Activated CD4-positive, alpha-beta T cell treated with anti-CD3 and anti-CD28 coated beads, Interleukin-2, amount 10 ng/mL, durations not matched to agents 7 days and 5 days (primary cell): ENCODE data around the gene CCHCR1. TPM values are rescaled to one million over a fixed set of nuclear protein-coding genes. Genes with fewer than 3 reads are reported as not detected.

Source experiments
- CTCF ChIA-PET: fragments of 350-600 bp; sonication (Branson Sonifier 250); formaldehyde crosslinking; loops from one replicate; lab custom pipeline; 2021; ENCODE audit warnings: antibody characterized with exemption; lab: Charles Lee
- POLR2A ChIA-PET: fragments of 350-600 bp; sonication (Branson Sonifier 250); formaldehyde crosslinking; loops from one replicate; lab custom pipeline; 2021; ENCODE audit warnings: antibody characterized with exemption; lab: Charles Lee
- DNase-seq: peaks from one replicate; pipeline ENCODE4 v3.0.0-alpha.2; 2020
- H3K27ac Mint-ChIP-seq: one replicate; pipeline ENCODE4 v1.8.0; 2021; ENCODE audit warnings: mild to moderate bottlenecking, moderate library complexity, mixed read lengths
- H3K27me3 Mint-ChIP-seq: one replicate; pipeline ENCODE4 v1.8.0; 2021; ENCODE audit warnings: mixed read lengths
- H3K36me3 Mint-ChIP-seq: one replicate; pipeline ENCODE4 v1.8.0; 2021; ENCODE audit warnings: low read depth, mixed read lengths
- H3K4me1 Mint-ChIP-seq: one replicate; pipeline ENCODE4 v1.8.0; 2021; ENCODE audit warnings: mixed read lengths
- H3K4me3 Mint-ChIP-seq: one replicate; pipeline ENCODE4 v1.8.0; 2021; ENCODE audit warnings: mild to moderate bottlenecking, moderate library complexity, mixed read lengths
- H3K9me3 Mint-ChIP-seq: one replicate; pipeline ENCODE4 v1.8.0; 2021; ENCODE audit warnings: mixed read lengths
- total RNA-seq, 2 experiments: library from RNA; stranded (reverse); gene quantifications; one replicate each; pipeline ENCODE4 v1.2.3, GENCODE V29; 2021

CCHCR1 gene
- total RNA-seq, 2 experiments from 2014 or later: 43.4 to 44.7 TPM

DNA sequence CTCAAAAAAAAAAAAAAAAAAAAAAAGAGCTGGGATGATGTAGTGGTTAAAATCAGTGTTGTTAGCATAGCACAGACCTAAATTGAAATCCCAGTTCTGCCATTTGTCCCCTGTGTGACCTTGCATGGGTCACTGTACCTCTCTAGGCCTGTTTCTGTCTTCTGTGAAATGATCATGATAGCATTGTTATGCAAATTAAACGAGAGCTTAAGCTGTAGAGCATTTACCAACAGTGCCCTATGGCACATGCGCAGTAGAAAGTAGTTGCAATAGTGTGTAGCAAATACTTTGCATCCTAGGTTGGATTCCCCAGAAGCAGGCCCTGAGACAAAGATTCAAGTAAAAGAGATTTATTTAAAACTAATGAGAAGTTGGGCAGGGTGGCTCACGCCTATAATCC, 26.0 kb downstream of the CCHCR1 start:
- peaks cover 13% of the 10 kb centered on the region for H3K27me3 Mint-ChIP-seq
- no peak for DNase-seq
- POLR2A ChIA-PET: no interaction called here
- H3K4me3 Mint-ChIP-seq: no peak overlapping the region
- no peak overlapping the region for H3K27ac Mint-ChIP-seq
- H3K36me3 Mint-ChIP-seq: no peaks in the 10 kb centered on the region
- H3K9me3 Mint-ChIP-seq: no peaks in the 10 kb centered on the region
- CTCF ChIA-PET: interaction anchor here (1.5 kb wide), 1 partner anchor 19 kb away, joined by 4 read pairs; the partner anchor contains the start of gene C6orf15
- no peaks in the 10 kb centered on the region for H3K4me1 Mint-ChIP-seq

DNA sequence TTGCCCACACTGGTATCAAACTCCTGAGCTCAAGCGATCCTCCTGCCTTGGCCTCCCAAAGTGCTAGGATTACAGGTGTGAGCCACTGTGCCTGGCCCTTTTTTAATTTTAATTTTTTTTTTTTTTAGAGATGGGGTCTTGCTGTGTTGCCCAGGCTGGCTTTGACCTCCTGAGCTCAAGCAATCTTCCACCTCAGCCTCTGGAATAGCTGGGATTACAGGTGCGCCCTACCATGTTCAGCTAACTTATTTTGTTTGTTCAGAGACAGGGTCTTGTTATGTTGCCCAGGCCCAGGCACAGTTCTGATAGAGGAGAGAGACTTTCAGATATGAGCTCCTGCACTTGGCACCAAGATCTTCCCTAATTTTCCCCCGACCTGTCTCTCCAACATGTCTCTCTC, 26.9 kb downstream of the CCHCR1 start:
- Mint-ChIP-seq H3K9me3 (no peaks in the 10 kb centered on the region), H3K36me3 (no peaks in the 10 kb centered on the region), H3K27me3 (peaks cover 13% of the 10 kb centered on the region), H3K4me1 (no peaks in the 10 kb centered on the region), H3K27ac (no peak overlapping the region), H3K4me3 (no peak overlapping the region)
- ChIA-PET POLR2A (interaction anchor here (0.5 kb wide), 1 partner anchor 178 kb away, joined by 3 read pairs; no protein-coding TSS in a partner anchor), CTCF (interaction anchor here (0.7 to 1.9 kb wide), 5 partner anchors 14 to 236 kb away, joined by 3 to 11 read pairs (median 4); no protein-coding TSS in a partner anchor)
- DNase-seq: no peak

DNA sequence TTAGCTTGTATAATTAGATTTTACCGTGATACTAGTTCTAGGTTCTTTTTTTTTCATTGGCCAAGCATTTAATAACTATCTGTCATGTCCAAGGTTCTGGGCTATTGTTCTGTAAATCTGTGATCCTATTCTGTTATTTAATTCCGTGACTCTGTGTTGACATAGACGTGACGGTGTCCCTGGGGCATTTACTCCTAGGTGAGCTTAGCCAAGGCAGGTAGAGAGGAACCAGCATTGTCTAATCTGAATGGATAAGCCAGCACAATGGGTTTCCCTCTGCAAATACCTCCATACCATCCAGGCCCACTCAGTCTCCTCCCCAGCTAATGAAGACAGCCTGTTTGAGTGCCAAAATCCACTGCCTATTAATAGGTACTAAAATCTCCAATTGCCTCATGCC, 28.5 kb downstream of the CCHCR1 start:
- Mint-ChIP-seq H3K9me3 (no peaks in the 10 kb centered on the region), H3K4me1 (no peaks in the 10 kb centered on the region), H3K4me3 (no peak overlapping the region), H3K27ac (no peak overlapping the region), H3K36me3 (no peaks in the 10 kb centered on the region), H3K27me3 (peaks cover 13% of the 10 kb centered on the region)
- ChIA-PET CTCF (interaction anchor here (0.7 to 1.9 kb wide), 7 partner anchors 8 to 392 kb away, joined by 3 to 11 read pairs (median 3); no protein-coding TSS in a partner anchor), POLR2A (no interaction called here)
- DNase-seq: no peak

DNA sequence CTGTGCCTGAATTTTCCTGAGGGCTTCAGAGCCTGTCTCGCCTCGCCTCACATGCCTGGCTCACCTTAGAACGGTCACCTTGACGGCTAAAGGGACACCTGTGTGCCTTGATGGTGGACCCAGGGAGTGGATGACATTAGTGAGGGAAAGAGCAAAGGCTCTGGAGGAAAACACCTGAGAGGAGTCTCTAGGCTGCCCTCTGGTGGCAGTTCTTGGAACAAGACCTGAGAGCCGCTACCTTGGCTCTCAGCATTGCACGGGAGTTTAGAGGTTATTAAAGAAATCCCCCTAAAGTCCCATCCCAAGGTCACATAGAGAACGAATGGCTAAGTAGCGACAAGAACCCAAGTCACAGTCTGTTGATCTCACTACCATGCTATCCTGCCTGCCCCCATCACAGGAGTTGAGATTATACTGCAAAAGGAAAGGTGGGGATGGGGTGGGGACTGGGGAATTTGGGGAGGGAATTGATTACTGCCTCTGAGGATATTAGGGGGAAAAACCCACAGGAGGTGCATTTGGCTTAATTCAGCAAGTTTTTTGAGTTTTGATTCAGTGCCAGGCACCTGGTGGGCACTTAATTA, 29.4 kb downstream of the CCHCR1 start:
- ChIA-PET CTCF (interaction anchor here (0.7 to 1.6 kb wide), 4 partner anchors 13 to 392 kb away, joined by 3 to 4 read pairs (median 3); no protein-coding TSS in a partner anchor), POLR2A (no interaction called here)
- H3K4me1 Mint-ChIP-seq: no peaks in the 10 kb centered on the region
- H3K27ac Mint-ChIP-seq: no peak overlapping the region
- H3K36me3 Mint-ChIP-seq: no peaks in the 10 kb centered on the region
- no peaks in the 10 kb centered on the region for H3K9me3 Mint-ChIP-seq
- peak; percentile 79 for DNase-seq
- peaks cover 13% of the 10 kb centered on the region for H3K27me3 Mint-ChIP-seq
- no peak overlapping the region for H3K4me3 Mint-ChIP-seq

DNA sequence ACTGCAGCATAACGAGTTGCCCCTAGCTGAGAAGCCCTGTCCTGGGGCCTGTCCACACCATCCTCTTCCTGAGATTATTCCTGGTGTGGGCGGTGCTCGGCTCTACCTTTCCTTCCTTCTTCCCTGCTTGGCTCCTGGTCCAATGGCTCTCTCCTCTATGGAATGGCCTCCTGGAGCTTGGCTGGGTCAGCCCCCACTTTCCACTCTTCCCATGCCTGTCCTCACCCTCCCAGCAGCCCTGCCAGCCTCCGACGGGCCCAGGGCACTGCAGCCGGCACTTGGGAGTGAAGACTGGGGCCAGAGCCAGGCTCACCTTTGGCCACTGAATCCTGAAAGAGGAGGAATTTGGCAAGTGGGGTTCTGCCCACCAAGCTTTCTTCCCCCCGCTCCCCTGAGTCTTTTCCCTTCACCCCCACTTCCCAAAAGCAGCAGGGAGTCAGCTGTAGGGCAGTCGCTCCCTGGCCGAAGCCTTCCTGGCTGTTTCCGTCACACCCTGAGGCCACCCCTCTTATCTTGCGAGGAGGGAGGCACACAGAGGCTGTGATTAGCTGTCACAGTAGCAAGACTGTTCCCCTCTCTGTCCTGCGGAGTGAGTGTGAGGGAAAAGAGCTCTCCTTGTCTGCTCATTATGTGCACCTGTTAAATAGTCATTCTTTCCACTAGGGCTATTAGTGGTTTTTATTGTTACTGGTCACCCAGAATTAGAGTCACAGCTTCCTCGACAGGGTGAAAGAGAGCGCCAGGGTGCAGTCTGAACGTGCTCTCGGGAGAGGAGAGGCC, 31.0 kb downstream of the CCHCR1 start:
- Mint-ChIP-seq H3K36me3 (no peaks in the 10 kb centered on the region), H3K9me3 (no peaks in the 10 kb centered on the region), H3K27me3 (peaks cover 13% of the 10 kb centered on the region), H3K27ac (no peak overlapping the region), H3K4me3 (no peak overlapping the region), H3K4me1 (no peaks in the 10 kb centered on the region)
- no peak for DNase-seq
- CTCF ChIA-PET: interaction anchor here (0.6 to 1.7 kb wide), 2 partner anchors 10 to 218 kb away, joined by 3 to 5 read pairs; no protein-coding TSS in a partner anchor
- POLR2A ChIA-PET: interaction anchor here (0.6 kb wide), 1 partner anchor 449 kb away, joined by 6 read pairs; no protein-coding TSS in a partner anchor

DNA sequence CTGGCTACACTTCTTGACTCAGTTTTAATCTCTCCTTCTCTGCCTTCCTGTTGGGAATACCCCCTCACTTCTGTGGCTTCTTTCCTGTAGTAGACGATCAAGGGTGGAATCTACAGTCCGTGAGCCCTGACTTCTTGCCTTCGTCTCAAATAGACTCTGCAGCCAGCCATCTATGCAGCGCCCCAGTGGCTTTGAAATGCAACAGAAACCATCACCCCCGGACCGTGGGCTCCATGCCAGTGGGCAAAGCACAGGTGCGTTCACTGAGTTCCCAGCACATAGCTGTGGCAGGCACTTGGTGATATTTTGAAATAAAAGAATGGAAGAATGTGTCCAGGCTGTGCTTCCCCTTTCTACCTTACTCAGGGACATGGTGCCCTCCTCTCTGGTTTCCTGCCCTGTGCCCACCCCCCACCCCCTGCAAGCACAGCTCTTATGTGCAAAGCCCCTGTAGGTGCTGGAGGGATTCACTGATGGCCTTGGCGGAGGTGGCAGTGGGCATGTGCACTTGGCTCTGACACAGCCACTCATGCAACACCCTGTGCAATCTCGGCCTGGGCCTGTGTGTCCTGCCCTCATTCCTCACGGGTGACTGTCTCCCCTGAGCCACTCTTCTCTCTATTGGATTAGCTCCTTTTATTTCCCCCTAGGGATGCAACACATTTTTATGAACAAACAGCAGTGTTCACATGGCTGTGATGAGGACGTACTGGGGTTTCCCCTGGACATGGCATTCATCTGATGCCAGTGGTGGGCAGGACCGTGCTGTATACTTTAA, 31.8 kb downstream of the CCHCR1 start:
- POLR2A ChIA-PET: no interaction called here
- no peaks in the 10 kb centered on the region for H3K36me3 Mint-ChIP-seq
- H3K27ac Mint-ChIP-seq: no peak overlapping the region

DNA sequence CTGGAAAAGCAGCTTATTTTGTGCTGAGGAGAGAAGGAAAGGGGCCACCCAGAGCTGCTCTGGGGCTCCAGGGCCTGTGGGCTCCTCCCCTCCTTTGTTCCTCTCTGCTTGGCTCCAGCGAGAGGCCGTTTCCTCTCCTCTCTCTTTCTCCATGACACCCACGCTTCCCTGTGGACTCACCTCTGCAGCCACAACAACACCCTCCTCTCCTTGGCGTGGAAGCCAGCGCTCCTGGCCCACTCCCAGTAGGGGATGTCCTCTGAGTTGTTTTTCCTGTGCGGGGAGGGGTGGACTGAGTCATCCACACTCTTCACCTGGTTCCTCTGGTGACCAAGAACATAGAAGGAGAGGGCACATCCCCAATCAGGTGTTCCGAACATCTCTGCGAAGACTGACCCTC, 32.4 kb downstream of the CCHCR1 start:
- H3K4me3 Mint-ChIP-seq: no peak overlapping the region
- no peak for DNase-seq
- no peaks in the 10 kb centered on the region for H3K36me3 Mint-ChIP-seq
- POLR2A ChIA-PET: no interaction called here
- H3K9me3 Mint-ChIP-seq: no peaks in the 10 kb centered on the region
- H3K27ac Mint-ChIP-seq: no peak overlapping the region
- H3K27me3 Mint-ChIP-seq: peaks cover 13% of the 10 kb centered on the region
- CTCF ChIA-PET: interaction anchor here (0.8 kb wide), 1 partner anchor 12 kb away, joined by 3 read pairs; no protein-coding TSS in a partner anchor
- H3K4me1 Mint-ChIP-seq: no peaks in the 10 kb centered on the region

More for the DNA sequence above, 31.8 kb downstream of the CCHCR1 start:
- H3K4me1 Mint-ChIP-seq: no peaks in the 10 kb centered on the region
- H3K27me3 Mint-ChIP-seq: peaks cover 13% of the 10 kb centered on the region
- DNase-seq: no peak
- H3K9me3 Mint-ChIP-seq: no peaks in the 10 kb centered on the region
- no peak overlapping the region for H3K4me3 Mint-ChIP-seq
- CTCF ChIA-PET: interaction anchor here (0.8 to 1.7 kb wide), 2 partner anchors 9 to 12 kb away, joined by 3 to 5 read pairs; no protein-coding TSS in a partner anchor

DNA sequence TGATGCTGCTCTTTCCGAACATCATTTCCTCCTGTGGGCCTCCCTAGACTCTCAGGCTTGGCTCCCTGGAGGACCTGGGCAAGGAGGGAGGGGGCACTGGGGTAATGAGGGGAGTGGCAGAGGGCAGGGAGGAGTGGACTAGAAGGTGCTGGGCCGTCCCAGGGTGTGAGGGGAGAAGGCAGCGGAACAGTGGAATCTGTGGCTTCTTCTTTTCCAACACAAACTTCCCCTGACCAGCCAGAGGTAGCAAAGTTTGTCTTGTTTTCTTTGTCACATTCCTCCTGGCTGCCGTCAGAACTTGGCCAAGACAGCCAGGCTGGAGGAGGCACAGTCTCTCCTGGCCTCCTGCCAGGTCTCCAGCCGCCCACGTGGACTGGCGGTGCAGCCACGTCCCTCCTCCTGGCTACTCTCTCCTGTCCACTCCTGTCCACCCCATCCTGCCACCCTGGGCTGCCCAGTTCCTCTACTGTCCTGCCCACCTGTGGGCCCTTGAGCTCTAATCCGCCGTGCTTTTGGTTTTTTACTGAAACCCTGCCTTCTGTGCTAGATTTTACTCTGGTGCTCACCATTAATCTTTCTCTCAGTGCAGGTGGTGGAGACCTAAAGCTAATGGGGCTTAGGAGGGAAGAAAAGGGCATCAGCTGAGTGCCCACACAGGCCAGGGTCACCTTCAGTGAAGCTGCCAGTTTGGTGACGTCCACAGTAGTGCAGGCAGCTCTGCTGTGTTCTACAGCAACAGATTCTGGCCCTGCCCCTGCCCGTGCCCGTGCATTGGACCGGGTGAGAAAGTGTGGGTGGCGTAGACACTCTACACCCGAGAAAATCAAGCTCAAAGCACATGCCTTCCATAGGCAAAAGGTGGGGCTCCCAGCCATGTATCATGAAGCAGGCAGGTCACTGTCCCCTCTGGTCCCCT, 34.6 kb downstream of the CCHCR1 start:
- CTCF ChIA-PET: interaction anchor here (1.1 to 1.3 kb wide), 2 partner anchors 15 to 42 kb away, joined by 3 read pairs; partner anchors contain the start of gene PSORS1C2
- H3K4me1 Mint-ChIP-seq: no peaks in the 10 kb centered on the region
- H3K27ac Mint-ChIP-seq: no peak overlapping the region
- H3K27me3 Mint-ChIP-seq: peaks cover 2% of the 10 kb centered on the region
- no peaks in the 10 kb centered on the region for H3K9me3 Mint-ChIP-seq
- no peaks in the 10 kb centered on the region for H3K36me3 Mint-ChIP-seq
- H3K4me3 Mint-ChIP-seq: no peak overlapping the region
- no peak for DNase-seq
- POLR2A ChIA-PET: no interaction called here

DNA sequence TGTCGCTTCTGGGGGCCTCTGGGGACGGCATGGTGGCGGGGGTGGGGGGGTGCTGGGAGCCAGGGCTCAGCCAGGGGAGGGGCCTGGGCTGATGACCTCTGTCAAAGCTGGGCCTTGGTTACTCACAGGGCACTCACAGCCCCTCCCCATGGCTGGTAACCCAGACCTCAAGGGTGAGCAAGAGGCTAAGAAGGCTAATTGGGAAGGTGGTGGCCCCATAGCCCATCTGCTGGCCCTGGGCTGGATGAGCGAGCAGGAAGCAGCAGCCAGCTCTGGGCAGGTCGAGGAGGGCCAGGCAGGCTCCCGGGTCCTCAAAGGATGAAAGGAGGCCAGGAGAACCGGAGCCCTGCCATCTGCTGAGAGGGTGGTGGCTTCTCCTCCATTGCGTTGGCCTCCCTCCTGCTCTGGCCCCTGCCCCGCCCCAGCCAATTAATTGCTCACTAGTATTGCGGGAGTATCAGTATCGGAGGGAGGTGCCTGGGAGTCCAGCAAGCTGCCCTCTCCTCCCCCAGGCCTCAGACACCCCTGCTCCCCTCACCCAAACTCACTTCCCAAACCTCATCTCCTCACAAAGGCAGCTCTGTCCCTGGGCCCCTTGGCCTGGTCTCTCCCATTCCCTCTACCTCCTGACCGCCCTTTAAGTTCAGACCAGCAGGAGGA, 36.3 kb downstream of the CCHCR1 start:
- Mint-ChIP-seq H3K4me1 (no peaks in the 10 kb centered on the region), H3K36me3 (no peaks in the 10 kb centered on the region), H3K4me3 (no peak overlapping the region), H3K27ac (no peak overlapping the region), H3K27me3 (peaks cover 2% of the 10 kb centered on the region), H3K9me3 (no peaks in the 10 kb centered on the region)
- CTCF ChIA-PET: interaction anchor here (0.9 to 1.8 kb wide), 2 partner anchors 17 to 75 kb away, joined by 3 to 4 read pairs; no protein-coding TSS in a partner anchor
- DNase-seq: no peak
- POLR2A ChIA-PET: no interaction called here

DNA sequence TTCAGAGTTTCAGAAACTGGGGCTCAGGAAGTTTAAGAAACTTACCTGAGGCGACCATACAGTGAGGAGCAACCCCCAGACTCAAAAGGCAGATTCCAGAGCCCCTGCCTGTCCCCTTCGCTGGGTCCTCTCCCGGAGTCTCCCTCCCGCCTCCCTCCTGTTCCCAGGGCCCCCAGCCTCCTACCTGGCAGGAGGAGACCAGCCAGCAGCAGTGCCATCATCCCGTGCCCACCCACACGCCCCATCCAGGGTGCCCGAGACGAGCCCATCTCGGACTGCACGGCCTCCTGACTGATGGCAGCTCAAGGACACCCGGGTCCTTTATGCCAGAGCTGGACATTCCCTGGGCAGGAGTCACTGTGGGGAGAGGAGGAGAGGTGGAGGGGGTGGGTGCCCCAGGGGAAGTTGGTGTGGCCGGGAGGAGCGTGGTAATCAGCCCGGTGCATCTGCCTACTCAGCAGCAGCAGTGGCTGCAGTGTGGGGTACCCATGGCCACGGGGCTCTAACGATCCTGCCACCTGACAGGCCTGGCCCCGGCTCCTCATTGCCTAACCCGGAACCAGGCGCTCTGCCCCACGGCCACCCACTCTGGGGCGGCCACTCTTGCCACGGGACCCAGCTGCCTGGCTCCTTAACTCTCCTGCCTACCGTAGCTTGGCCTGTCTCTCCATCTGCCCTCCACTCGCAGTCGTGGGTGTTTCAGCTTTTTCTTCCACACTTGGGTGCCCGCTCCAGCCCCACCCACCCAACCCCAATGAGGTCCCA, 37.3 kb downstream of the CCHCR1 start, which contains the start of gene CDSN:
TSS of gene CDSN (minus strand) at position 296 of the 765 bp plus-strand sequence. CDS start at position 269, 27 bp downstream.
- Mint-ChIP-seq H3K27ac (no peak within 1 kb of the TSS), H3K4me1 (no peaks in the 10 kb centered on the region), H3K36me3 (no peaks in the 10 kb centered on the region), H3K4me3 (no peak within 1 kb of the TSS), H3K27me3 (peaks cover 6% of the 10 kb centered on the region), H3K9me3 (no peaks in the 10 kb centered on the region)
- no peak for DNase-seq
- ChIA-PET POLR2A (no interaction called here), CTCF (interaction anchor here (1.8 kb wide), 1 partner anchor 17 kb away, joined by 4 read pairs; no protein-coding TSS in a partner anchor)
